Kidney (tissue), 14 donors: ENCODE data around the gene TEX10. TPM values are rescaled to one million over a fixed set of nuclear protein-coding genes. Genes with fewer than 3 reads are reported as not detected.

Source experiments
- DNase-seq, 5 donors: peaks; one replicate each; pipeline ENCODE4 v3.0.0-alpha.2; 2013 to 2020
- FAIRE-seq: peaks from 2 replicates; lab custom pipeline; 2012; peaks lifted over from hg19 to GRCh38; lab: Jason Lieb, UNC
- H3K27ac ChIP-seq, 2 donors: one replicate each; pipeline ENCODE4 v1.7.0; 2013; ENCODE audit warnings: low read depth in 2 of 2, low read length in 2 of 2, inconsistent platforms in 1 of 2
- H3K27me3 ChIP-seq: one replicate; pipeline ENCODE4 v1.7.1; 2013; ENCODE audit warnings: low read length, inconsistent platforms; ENCODE audit not compliant: control insufficient read depth, insufficient read depth
- H3K36me3 ChIP-seq, 3 donors: one replicate each; pipeline versions ENCODE4 v1.7.0 to v1.7.1; 2013; ENCODE audit warnings: low read length in 3 of 3, control low read depth in 1 of 3, inconsistent platforms in 1 of 3; ENCODE audit not compliant: insufficient read depth in 3 of 3, control insufficient read depth in 2 of 3
- H3K4me1 ChIP-seq, 3 donors: one replicate each; pipeline versions ENCODE4 v1.7.0 to v1.7.1; 2013; ENCODE audit warnings: low read length in 3 of 3, inconsistent platforms in 1 of 3, low read depth in 1 of 3; ENCODE audit not compliant: control insufficient read depth in 2 of 3, insufficient read depth in 2 of 3
- H3K4me3 ChIP-seq, 3 donors: one replicate each; pipeline versions ENCODE4 v1.7.0 to v1.8.1; 2013; ENCODE audit warnings: low read length in 3 of 3, control low read depth in 1 of 3, inconsistent platforms in 1 of 3
- H3K9ac ChIP-seq, 3 donors: one replicate each; pipeline versions ENCODE4 v1.7.0 to v1.7.1; 2013; ENCODE audit warnings: low read length in 3 of 3, control low read depth in 1 of 3, inconsistent platforms in 1 of 3
- H3K9me3 ChIP-seq, 3 donors: one replicate each; pipeline versions ENCODE4 v1.7.0 to v1.7.1; 2013; ENCODE audit warnings: low read length in 3 of 3, control low read depth in 1 of 3, inconsistent platforms in 1 of 3; ENCODE audit not compliant: control insufficient read depth in 2 of 3, insufficient read depth in 1 of 3
- intact Hi-C: fragments of 100-400 bp; cut with DNase I; formaldehyde crosslinking; loops from one replicate; pipeline ENCODE4 v1.11.1; 2022
- polyA plus RNA-seq: library from polyadenylated mRNA; stranded (reverse); fragments of 350-450 nt; fragmentation: Illumina TruSeq; extraction: RNeasy Lipid Tissue Mini Kit (QIAGEN cat#74804); gene quantifications from one replicate; pipeline ENCODE4 v1.2.3, GENCODE V29; 2014; ENCODE audit warnings: low read depth, low replicate concordance; ENCODE audit not compliant: insufficient read depth
- total RNA-seq: library from RNA; stranded (reverse); fragmentation: NEBNext Ultra II Directional; extraction: Animal tissue kit (Norgen Biotek cat#: 25700); gene quantifications from one replicate; pipeline ENCODE4 v1.2.1, GENCODE V29; 2021
- TF ChIP-seq, protein P1 (sequence below): IDR thresholded peaks from 3 replicates; pipeline ENCODE4 v1.5.1; 2012; ENCODE audit warnings: mild to moderate bottlenecking, moderate library complexity, borderline replicate concordance; ENCODE audit not compliant: insufficient read depth; ENCODE audit errors: extremely low read depth
- donor health status: control.
- donor health status: control.
- donor health status: control.
- donor health status: control.
- donor health status: control.
- donor health status: DM: yes; HTN: yes; CAD: no.
- donor health status: Normal renal cell carcinoma (clear cell type).

The TEX10 gene
- total and polyA plus RNA-seq, 2 donors from 2014 or later, result 6.8 to 12.1 TPM

DNA sequence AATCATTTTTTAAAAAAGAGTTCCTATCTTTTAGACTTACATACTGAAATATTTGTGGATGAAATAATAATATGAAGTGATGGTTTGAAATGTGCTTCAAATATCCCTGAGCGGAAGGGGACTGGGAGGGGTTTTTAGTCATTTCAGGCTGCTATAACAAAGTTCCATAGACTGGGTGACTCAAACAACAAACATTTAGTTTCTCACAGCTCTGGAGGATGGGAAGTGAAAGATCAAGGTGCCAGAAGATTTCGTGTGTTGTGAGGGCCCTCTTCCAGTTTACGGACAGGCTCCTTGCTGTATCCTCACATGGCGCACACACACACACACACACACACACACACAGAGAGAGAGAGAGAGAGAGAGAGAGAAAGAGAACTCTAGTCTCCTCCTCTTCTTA, 27.1 kb upstream of the TEX10 start:
- intact Hi-C loops, result no loop called here
- no peak for FAIRE-seq

DNA sequence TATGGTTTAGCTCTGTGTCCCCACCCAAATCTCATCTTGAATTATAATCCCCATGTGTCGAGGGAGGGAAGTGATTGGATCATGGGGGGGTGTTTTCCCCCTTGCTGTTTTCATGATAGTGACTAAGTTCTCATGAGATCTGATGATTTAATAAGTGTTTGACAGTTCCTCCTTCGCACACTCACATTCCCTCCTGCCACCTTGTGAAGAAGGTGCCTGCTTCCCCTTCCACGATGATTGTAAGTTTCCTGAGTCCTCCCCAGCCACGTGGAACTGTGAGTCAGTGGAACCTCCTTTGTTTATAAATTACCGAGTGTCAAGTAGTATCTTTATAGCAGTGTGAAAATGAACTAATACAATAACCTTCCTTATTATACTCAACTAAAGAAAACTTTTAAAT, 24.3 kb upstream of the TEX10 start:
- FAIRE-seq, result no peak

More for the DNA sequence above, 27.1 kb upstream of the TEX10 start:
- no peak for DNase-seq
- TF ChIP-seq, protein P1, sequence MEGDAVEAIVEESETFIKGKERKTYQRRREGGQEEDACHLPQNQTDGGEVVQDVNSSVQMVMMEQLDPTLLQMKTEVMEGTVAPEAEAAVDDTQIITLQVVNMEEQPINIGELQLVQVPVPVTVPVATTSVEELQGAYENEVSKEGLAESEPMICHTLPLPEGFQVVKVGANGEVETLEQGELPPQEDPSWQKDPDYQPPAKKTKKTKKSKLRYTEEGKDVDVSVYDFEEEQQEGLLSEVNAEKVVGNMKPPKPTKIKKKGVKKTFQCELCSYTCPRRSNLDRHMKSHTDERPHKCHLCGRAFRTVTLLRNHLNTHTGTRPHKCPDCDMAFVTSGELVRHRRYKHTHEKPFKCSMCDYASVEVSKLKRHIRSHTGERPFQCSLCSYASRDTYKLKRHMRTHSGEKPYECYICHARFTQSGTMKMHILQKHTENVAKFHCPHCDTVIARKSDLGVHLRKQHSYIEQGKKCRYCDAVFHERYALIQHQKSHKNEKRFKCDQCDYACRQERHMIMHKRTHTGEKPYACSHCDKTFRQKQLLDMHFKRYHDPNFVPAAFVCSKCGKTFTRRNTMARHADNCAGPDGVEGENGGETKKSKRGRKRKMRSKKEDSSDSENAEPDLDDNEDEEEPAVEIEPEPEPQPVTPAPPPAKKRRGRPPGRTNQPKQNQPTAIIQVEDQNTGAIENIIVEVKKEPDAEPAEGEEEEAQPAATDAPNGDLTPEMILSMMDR, result no peak
- Histone ChIP-seq H3K4me1 (no peaks in the 10 kb centered on the region), H3K4me3 (no peak overlapping the region), H3K9me3 (peaks cover 0 to 12% (median 0%) of the 10 kb centered on the region in 3 donors), H3K27ac (no peak overlapping the region), H3K27me3 (no peaks in the 10 kb centered on the region), H3K9ac (no peak overlapping the region), H3K36me3 (no peaks in the 10 kb centered on the region)

DNA sequence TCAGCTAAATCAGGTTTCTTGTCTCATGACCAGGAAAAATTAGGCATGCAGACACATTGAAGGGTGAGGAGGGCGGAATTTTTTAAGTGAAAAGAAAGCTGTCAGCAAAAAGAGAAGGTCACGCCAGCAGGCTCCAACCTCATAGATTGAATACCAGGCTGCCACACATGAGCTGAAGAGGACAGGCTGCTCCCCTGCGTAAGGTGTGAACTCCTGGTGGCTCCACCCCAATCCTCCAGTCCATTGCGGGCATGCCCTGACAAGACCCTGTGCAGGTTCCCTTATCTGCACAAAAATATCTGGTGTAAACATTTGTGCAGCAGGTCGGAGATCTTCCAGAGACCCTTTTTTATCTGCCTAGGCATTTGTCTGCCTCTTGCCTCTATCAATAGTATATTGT, 22.9 kb upstream of the TEX10 start:
- TF ChIP-seq, protein P1, result no peak
- Histone ChIP-seq H3K4me3 (no peak overlapping the region), H3K9me3 (peaks cover 0 to 3% (median 0%) of the 10 kb centered on the region in 3 donors), H3K27me3 (no peaks in the 10 kb centered on the region), H3K4me1 (no peaks in the 10 kb centered on the region), H3K9ac (no peak overlapping the region), H3K36me3 (no peaks in the 10 kb centered on the region), H3K27ac (no peak overlapping the region)
- FAIRE-seq (no peak), DNase-seq (no peak)
- intact Hi-C loops, result no loop called here

More for the DNA sequence above, 24.3 kb upstream of the TEX10 start:
- intact Hi-C loops, result no loop called here
- no peak overlapping the region for H3K27ac ChIP-seq
- DNase-seq, result no peak
- no peaks in the 10 kb centered on the region for H3K4me1 ChIP-seq
- no peaks in the 10 kb centered on the region for H3K36me3 ChIP-seq
- TF ChIP-seq, protein P1, result no peak
- no peak overlapping the region for H3K9ac ChIP-seq
- H3K27me3 ChIP-seq, result no peaks in the 10 kb centered on the region
- H3K4me3 ChIP-seq, result no peak overlapping the region
- H3K9me3 ChIP-seq, result peaks cover 0 to 3% (median 0%) of the 10 kb centered on the region in 3 donors

DNA sequence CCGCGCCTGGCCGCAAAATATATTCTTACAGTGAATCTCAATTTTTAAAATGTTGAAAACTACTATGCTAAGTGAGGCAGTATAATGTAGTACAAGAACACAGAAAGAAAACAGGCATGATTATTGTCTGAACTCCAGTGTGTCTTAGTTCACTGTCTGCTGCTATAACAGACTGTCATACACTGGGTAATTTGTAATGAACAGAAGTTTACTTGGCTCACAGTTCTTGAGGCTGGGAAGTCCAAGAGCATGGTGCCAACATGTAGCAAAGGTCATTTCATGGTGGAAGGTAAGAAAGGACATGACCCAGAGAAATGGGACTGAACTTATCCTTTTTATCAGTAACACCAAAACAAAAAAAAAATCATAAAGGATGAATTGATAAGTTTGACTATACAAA, 19.9 kb upstream of the TEX10 start:
- H3K27me3 ChIP-seq, result no peaks in the 10 kb centered on the region
- TF ChIP-seq, protein P1, result no peak
- no peaks in the 10 kb centered on the region for H3K4me1 ChIP-seq
- no peak for FAIRE-seq
- DNase-seq, result no peak
- no peaks in the 10 kb centered on the region for H3K36me3 ChIP-seq
- no peak overlapping the region for H3K27ac ChIP-seq
- H3K9me3 ChIP-seq, result peaks cover 0 to 3% (median 0%) of the 10 kb centered on the region in 3 donors
- H3K4me3 ChIP-seq, result no peak overlapping the region
- intact Hi-C loops, result no loop called here
- H3K9ac ChIP-seq, result no peak overlapping the region
